C4-2B (cell line): ENCODE measurements around the gene STPG2.

ENCODE experiments used
- H3K27ac ChIP-seq: fragments of 450-650 bp; 2 replicates; pipeline ENCODE4 v1.5.1; 2017
- ZFX ChIP-seq: fragments of 450-650 bp; IDR thresholded peaks from 2 replicates; pipeline ENCODE4 v1.6.1; 2017
- TF ChIP-seq, protein P1 (sequence below): fragments of 450-650 bp; conservative IDR thresholded peaks from 2 replicates; pipeline ENCODE4 v1.5.1; 2017; ENCODE audit warnings: mild to moderate bottlenecking

STPG2 gene

DNA sequence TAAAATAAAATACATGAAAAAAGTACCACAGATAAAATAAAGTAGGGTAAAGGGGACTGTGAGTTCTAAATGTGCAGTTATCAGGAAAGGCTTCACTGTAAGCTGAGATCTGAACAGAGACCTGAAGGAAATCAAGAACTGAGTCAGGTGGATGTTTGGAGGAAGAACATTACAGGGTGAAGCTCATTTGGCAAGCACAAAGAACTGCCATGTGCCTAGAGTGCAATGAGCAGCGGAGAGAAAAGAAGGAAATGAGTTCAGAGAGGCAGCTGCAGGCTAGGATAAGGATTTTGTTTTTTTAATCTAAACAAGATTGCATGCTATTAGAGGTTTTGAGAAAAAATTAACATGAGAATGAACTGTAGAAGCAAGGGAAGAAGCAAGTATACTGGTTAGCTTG is 373.1 kb downstream of the STPG2 start:
- no peak for TF ChIP-seq ZFX
- TF ChIP-seq, protein P1, sequence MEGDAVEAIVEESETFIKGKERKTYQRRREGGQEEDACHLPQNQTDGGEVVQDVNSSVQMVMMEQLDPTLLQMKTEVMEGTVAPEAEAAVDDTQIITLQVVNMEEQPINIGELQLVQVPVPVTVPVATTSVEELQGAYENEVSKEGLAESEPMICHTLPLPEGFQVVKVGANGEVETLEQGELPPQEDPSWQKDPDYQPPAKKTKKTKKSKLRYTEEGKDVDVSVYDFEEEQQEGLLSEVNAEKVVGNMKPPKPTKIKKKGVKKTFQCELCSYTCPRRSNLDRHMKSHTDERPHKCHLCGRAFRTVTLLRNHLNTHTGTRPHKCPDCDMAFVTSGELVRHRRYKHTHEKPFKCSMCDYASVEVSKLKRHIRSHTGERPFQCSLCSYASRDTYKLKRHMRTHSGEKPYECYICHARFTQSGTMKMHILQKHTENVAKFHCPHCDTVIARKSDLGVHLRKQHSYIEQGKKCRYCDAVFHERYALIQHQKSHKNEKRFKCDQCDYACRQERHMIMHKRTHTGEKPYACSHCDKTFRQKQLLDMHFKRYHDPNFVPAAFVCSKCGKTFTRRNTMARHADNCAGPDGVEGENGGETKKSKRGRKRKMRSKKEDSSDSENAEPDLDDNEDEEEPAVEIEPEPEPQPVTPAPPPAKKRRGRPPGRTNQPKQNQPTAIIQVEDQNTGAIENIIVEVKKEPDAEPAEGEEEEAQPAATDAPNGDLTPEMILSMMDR = no peak
- no peak overlapping the region for H3K27ac ChIP-seq

GRCh38 chr4:97762115-97762512 is 381.2 kb downstream of the STPG2 start:
- no peak overlapping the region for H3K27ac ChIP-seq
- TF ChIP-seq, protein P1 = no peak
- no peak for TF ChIP-seq ZFX

GRCh38 chr4:97761445-97762114 is 381.7 kb downstream of the STPG2 start:
- H3K27ac ChIP-seq = no peak overlapping the region
- TF ChIP-seq, protein P1 = no peak
- no peak for TF ChIP-seq ZFX

DNA sequence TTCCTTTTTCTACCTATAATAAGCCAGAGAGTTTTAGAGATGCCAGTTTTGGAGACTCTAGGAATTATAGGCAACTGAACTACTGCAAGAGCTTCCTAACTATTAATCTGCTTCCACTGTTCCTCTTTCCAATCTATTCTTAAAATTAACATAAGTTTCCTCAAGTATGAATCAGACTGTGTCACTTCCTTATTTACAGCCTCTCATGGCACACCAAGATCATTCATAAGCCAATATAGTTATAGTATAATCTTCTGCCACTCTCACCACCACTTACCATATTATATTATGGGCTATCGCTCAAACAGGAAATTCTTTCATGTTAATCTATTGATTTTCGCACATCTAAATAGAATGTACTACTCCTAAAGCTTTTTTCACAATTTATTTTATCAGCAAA is 383.5 kb downstream of the STPG2 start:
- TF ChIP-seq, protein P1 = no peak
- no peak for TF ChIP-seq ZFX
- H3K27ac ChIP-seq = no peak overlapping the region

GRCh38 chr4:97752599-97752998 is 390.7 kb downstream of the STPG2 start:
- H3K27ac ChIP-seq = no peak overlapping the region
- TF ChIP-seq, protein P1 = no peak
- TF ChIP-seq ZFX = no peak

DNA sequence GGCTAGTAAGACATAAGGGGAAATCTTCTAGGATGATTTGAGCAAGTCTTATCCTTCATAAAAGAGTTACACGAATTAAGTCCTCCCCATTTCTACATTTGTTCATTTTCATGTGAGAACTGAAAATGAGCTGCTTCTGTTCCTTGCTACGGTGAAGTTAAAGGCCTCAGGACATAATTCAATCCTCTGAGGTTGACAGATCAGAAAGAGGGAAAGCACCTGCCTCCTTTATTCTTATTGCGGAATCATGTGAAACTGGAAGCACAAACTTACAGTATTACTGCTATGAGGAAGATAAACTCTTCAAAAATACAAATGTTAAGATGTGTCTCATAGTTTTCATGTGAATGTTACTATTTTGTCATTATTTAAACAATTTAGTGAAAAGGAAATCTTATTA is 395.3 kb downstream of the STPG2 start:
- H3K27ac ChIP-seq = no peak overlapping the region
- TF ChIP-seq, protein P1 = no peak
- no peak for TF ChIP-seq ZFX

DNA sequence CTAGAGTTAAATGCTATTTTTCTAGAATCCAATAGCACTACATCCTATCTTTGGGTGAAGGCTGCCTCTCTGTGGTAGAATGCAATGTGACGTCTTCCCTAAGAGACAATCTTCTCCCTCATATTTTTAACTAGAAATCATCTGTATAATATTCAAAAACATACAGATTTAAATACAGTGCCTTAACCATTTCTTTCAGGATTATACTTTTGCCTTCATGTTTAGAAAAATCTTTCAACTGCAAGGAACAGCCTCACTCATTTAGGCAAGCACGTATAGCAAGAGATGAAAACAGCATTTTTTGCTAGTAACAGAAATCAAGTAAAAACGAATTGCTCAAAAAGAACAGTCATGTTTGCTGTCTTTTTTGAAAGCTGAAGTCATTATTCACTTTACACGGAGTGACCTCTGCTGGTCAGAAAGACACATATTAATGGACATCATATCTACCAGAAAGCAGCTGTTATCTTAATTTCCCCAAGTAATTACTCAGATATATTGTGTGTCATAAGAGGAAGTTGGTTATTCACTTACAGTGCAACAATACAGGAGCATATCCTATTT is 422.3 kb downstream of the STPG2 start:
- TF ChIP-seq, protein P1 = peak; percentile 71
- TF ChIP-seq ZFX = no peak
- H3K27ac ChIP-seq = no peak overlapping the region
